Muscle of arm (tissue), 12 donors: Measurements from ENCODE around the gene CRY2. TPM values are rescaled to one million over a fixed set of nuclear protein-coding genes. Genes with fewer than 3 reads are reported as not detected.
"Not testable (repeated sequence)": the region's sequence is repeated elsewhere in the genome, so short reads cannot be mapped to it uniquely, and the experiment has no call there.

Source experiments
- DNase-seq: peaks from one replicate; pipeline ENCODE4 v3.0.0-alpha.2; 2013
- polyA plus RNA-seq, 12 donors: library from polyadenylated mRNA; unstranded; fragments of 120-200 nt; gene quantifications; one replicate each; pipeline ENCODE4 v1.2.1, GENCODE V29; 2013; ENCODE audit not compliant: insufficient read length in 12 of 12

CRY2 gene
- polyA plus RNA-seq, 12 donors: 22.5 to 31.2 (median 26.5) TPM; not detected in 1

- no peak for DNase-seq
Observed at GRCh38 chr11:45895553-45896259, 48.4 kb downstream of the CRY2 start.

- peak; percentile 52 for DNase-seq
Observed at GRCh38 chr11:45896422-45896984, 49.2 kb downstream of the CRY2 start.

GRCh38 chr11:45897556-45897955, 50.3 kb downstream of the CRY2 start:
- DNase-seq: no peak

DNA sequence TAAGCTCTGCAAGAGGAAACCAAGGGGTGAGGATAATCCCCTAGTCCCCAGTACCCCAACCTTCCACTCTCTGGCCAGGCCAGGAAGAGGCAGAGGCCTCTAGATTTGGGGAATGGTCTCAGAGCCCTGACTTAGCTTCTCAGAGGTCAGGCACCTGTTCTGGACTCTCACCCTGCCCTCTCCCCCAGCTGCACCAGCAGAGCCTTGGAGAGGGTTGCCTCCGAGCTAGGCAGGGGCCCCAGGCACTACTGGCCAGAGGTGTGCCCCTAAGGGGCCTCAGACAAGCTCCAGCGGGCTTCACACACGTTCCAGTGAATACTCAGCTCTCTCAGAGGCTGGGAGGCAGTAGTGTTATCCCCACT, 51.8 kb downstream of the CRY2 start:
- no peak for DNase-seq

GRCh38 chr11:45899448-45900174, 52.3 kb downstream of the CRY2 start:
- DNase-seq: peak; percentile 92

DNA sequence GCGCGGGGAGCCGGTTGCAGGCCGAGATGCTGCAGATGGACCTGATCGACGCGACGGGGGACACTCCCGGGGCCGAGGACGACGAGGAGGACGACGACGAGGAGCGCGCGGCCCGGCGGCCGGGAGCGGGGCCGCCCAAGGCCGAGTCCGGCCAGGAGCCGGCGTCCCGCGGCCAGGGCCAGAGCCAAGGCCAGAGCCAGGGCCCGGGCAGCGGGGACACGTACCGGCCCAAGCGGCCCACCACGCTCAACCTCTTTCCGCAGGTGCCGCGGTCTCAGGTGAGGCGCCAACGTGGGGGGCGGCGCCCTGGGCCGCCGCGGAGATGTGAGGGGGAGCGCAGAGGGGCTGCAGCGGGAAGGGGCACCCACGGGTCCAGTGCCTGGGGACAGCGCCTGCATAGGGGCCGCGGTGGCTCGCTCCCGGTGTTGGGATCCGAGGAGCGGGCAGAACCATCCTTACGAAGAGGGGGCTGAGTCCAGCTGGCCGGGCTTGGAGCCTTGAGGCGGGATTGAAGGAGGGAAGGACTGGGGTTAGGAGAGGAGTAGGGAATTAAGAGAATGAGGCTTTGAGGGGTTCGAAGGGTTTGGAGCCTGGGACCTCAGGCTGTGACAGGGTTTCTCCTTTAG, 53.0 kb downstream of the CRY2 start:
- DNase-seq: not testable (repeated sequence)

- no peak for DNase-seq
Observed at GRCh38 chr11:45900916-45901617, 53.8 kb downstream of the CRY2 start.

DNA sequence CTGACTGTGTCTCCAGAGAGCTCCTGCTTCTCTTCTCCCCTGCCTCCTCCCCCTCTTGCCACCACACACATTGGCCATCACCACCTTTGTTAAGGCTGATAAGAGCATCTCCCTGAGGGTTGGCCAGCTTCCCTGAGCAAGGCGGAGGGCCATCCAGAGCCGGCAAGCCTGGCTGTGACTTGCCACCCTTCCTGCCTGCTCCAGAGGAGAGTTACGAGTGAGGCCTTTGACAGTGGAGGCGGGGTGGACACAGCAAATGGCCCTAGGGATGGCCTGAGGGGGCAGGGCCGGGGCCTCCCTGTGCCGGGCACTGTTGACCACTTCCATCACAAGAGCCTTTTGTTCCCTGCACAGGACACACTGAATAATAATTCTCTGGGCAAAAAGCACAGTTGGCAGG, 54.4 kb downstream of the CRY2 start:
- no peak for DNase-seq

DNA sequence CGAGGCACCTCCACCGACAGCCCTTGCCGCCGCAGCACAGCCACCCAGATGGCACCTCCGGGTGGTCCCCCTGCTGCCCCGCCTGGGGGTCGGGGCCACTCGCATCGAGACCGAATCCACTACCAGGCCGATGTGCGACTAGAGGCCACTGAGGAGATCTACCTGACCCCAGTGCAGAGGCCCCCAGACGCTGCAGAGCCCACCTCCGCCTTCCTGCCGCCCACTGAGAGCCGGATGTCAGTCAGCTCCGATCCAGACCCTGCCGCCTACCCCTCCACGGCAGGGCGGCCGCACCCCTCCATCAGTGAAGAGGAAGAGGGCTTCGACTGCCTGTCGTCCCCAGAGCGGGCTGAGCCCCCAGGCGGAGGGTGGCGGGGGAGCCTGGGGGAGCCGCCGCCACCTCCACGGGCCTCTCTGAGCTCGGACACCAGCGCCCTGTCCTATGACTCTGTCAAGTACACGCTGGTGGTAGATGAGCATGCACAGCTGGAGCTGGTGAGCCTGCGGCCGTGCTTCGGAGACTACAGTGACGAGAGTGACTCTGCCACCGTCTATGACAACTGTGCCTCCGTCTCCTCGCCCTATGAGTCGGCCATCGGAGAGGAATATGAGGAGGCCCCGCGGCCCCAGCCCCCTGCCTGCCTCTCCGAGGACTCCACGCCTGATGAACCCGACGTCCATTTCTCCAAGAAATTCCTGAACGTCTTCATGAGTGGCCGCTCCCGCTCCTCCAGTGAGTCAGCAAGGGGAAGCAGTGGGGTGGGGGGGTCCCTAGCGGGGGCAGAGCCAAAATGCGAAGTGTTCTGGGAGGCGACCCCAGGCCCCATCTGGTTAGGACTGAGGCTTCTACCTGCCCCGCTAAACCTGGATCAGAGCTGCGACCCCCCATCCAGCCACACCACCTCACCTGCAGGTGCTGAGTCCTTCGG, 55.4 kb downstream of the CRY2 start:
- no peak for DNase-seq

DNA sequence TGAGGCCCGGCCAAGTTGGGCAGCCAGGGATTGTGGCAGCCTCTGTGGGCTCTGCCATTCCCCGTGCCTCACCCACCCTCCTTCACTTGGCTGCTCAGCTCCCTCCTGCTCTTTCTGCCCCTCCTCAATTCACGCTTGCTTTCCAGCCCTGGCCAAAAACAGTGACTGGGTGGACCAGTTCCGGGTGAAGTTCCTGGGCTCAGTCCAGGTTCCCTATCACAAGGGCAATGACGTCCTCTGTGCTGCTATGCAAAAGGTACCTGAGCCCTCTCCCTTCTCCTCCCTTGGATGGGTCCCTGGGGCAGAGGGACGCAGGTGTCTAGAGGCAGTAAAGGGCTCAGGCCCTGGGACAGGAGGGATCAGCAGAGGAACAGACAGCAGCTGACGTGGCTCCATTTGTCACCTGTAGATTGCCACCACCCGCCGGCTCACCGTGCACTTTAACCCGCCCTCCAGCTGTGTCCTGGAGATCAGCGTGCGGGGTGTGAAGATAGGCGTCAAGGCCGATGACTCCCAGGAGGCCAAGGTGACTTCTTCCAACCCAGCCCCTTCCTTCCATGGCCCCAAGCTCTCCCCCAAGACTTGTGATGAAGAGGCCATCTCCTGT, 57.1 kb downstream of the CRY2 start:
- DNase-seq: no peak

DNA sequence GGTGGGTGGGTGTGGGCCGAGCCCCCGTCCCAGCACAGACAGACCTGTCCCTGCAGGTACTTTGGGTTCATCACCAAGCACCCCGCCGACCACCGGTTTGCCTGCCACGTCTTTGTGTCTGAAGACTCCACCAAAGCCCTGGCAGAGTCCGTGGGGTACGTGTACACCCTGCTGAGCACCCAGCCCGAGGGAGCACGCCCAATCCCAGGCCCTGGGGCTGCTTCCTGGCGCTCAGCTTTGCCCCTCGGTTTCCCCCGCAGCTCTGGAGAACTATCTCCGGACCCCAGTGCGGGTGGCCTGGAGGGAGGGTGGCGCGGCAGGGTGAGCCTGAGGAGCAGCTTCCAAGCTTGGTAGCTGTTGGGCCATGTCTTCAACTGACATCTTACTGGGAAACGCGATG, 57.8 kb downstream of the CRY2 start:
- DNase-seq: no peak

DNA sequence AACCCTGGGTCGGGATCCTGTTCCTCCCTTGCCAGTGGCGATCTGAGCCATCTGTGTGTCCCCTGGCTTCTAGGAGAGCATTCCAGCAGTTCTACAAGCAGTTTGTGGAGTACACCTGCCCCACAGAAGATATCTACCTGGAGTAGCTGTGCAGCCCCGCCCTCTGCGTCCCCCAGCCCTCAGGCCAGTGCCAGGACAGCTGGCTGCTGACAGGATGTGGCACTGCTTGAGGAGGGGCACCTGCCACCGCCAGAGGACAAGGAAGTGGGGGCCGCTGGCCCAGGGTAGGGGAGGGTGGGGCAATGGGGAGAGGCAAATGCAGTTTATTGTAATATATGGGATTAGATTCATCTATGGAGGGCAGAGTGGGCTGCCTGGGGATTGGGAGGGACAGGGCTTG, 58.3 kb downstream of the CRY2 start:
- DNase-seq: not testable (repeated sequence)

DNA sequence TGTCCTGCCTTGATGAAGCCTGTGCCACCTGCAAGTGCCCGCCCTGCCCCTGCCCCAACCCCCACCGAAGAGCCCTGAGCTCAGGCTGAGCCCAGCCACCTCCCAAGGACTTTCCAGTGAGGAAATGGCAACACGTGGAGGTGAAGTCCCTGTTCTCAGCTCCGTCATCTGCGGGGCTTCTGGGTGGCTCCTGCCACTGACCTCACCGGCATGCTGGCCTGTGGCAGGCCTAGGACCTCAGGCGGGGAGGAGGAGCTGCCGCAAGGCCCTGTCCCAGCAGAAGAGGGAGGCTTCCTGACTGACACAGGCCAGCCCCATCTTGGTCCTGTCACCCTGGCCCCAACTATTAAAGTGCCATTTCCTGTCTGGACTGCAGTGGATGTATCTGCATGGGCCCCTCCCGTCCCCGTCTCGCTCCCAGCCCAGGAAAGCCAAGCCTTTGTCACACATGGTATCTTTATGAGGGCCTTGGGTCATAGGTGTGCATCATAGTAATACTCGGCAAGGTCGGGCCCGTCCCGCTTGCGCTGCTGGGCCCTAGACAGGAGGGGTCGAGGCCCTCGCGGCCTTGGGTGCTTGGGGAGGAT, 58.9 kb downstream of the CRY2 start:
- no peak for DNase-seq

- DNase-seq: no peak
Observed at GRCh38 chr11:45906965-45907611, 59.8 kb downstream of the CRY2 start, which contains the start of gene FREY1. Gene FREY1, minus strand, starts transcription at chr11:45907271. Its CDS starts 26 bp downstream, at chr11:45907245.

GRCh38 chr11:45907911-45908370, 60.7 kb downstream of the CRY2 start:
- no peak for DNase-seq

DNA sequence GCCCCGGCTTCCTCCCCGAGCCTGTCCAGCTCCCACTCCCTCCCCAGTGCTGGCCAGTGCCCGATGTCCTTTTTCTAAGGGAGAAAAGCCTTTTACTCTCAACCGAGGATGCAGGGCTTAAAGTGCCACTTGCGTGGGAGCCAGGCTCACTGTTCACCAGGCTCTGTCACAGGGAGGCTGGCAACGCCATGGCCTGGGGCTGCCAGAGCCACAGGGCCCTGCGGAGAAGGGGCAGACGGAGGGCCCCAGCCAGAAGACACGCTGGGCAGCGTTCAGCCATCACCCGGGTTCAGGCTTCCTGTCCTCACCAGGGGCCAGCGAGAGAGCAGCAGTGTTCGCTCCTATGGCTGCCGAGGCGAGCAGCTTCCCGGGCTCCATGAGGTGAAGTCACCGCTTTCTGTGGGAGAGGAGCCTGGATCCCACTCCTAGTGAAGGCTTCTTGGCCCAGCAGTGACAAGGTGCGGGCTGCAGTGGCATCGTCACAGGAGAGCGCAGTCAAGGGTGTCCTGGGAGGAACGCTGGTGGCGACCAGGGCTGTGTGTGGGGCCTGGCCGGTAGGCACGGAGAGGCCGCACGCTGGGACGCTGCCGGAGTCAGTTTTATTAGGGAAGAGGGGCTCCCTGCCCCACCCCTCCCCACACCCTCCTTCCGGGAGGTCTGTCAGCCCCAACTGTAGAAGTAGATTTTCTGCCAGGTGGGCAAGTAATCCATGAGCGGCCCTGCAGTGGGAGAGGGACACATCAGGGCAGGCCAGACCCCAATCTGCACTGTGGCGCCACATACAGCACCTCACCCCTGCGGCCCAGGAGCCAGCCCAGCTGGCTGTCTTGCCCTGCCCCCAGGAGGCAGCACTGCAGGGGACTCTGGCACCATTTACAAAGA, 62.6 kb downstream of the CRY2 start:
- DNase-seq: no peak

- DNase-seq: no peak
Observed at GRCh38 chr11:45910623-45911022, 63.3 kb downstream of the CRY2 start.

DNA sequence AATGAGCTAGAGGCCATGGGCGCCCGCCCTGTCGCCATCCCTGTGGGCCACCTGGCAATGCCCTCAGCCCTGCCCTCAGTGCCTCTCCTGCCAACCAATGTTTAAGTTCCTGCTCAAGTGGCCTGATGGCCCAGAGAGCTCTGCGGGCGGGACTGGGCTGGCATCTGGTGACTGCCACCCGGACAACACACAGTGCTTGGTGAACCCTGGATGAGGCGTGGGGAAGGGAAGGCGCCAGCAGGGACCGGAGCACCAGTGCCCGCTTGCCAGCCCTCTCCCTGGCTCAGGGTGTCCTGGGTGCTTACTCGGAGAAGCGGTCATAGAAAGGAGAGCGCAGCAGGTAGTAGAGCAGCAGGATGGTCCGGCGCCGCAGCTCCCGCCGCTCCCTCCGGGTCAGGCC, 66.2 kb downstream of the CRY2 start:
- DNase-seq: no peak
